GM12878 (cell line): ENCODE data around the gene RBM4. TPM values are rescaled to one million over a fixed set of nuclear protein-coding genes. Genes with fewer than 3 reads are reported as not detected.

Experiments used
- ESRRA ChIP-seq: IDR thresholded peaks from 2 replicates; pipeline ENCODE4 v1.6.1; 2012; ENCODE audit warnings: mild to moderate bottlenecking, low read length, improper control_type of control experiment
- FOS ChIP-seq: IDR thresholded peaks from 3 replicates; pipeline ENCODE4 v1.6.1; 2011; ENCODE audit warnings: borderline replicate concordance; ENCODE audit not compliant: insufficient read length; ENCODE audit errors: extremely low read depth
- JUND ChIP-seq: IDR thresholded peaks from 2 replicates; pipeline ENCODE4 v1.6.1; 2012; ENCODE audit warnings: low read depth, mild to moderate bottlenecking, low read length, improper control_type of control experiment, moderate library complexity
- MYC ChIP-seq: IDR thresholded peaks from 2 replicates; pipeline ENCODE4 v1.6.1; 2011; ENCODE audit warnings: mild to moderate bottlenecking, low read length, moderate library complexity, inconsistent platforms; ENCODE audit not compliant: insufficient read depth, insufficient replicate concordance, insufficient read length, severe bottlenecking
- NFXL1 ChIP-seq: fragments of 450-650 bp; IDR thresholded peaks from 2 replicates; pipeline ENCODE4 v1.6.1; 2017; ENCODE audit warnings: antibody characterized with exemption, mild to moderate bottlenecking, borderline replicate concordance
- SMAD5 ChIP-seq: IDR thresholded peaks from 2 replicates; pipeline ENCODE4 v1.6.1; 2016; ENCODE audit warnings: antibody characterized with exemption, low read depth
- ZBTB4 ChIP-seq: fragments of 450-650 bp; formaldehyde crosslinking; IDR thresholded peaks from 2 replicates; pipeline ENCODE4 v1.4.0; 2022; ENCODE audit warnings: mild to moderate bottlenecking, moderate library complexity
- polyA plus RNA-seq, 11 experiments: library from polyadenylated mRNA; depleted of rRNA in 4 of 11; unstranded in 6 of 11; stranded (reverse) in 5 of 11; fragments of >200 nt; fragmentation: Nextera tagmentation in 4 of 11; fragmentation: Illumina TruSeq in 1 of 11; extraction: Ambion mirVana in 4 of 11; extraction: Trizol in 1 of 11; gene quantifications; 1 replicate in 1 of 11; 2 replicates in 10 of 11; pipeline versions ENCODE4 v1.2.1 to v1.2.3, GENCODE V29; 2011 to 2016; ENCODE audit warnings: inconsistent platforms in 2 of 11, missing spikeins in 2 of 11, low read depth in 1 of 11
- total RNA-seq, 4 experiments: library from RNA; depleted of rRNA in 3 of 4; stranded (reverse); fragments of >200 nt in 3 of 4; fragmentation: Illumina TruSeq in 1 of 4; extraction: Trizol in 1 of 4; gene quantifications; 2 replicates each; pipeline versions ENCODE4 v1.2.1 to v1.2.3, GENCODE V29; 2013 to 2021
- TF ChIP-seq, protein P1 (sequence below): fragments of 450-650 bp; conservative IDR thresholded peaks from 2 replicates; pipeline ENCODE4 v1.6.1; 2017; ENCODE audit warnings: mild to moderate bottlenecking, moderate library complexity
- TF ChIP-seq, protein P2 (sequence below): IDR thresholded peaks from 2 replicates; pipeline ENCODE4 v1.6.1; 2011; ENCODE audit warnings: mild to moderate bottlenecking, low read depth, low read length, moderate library complexity; ENCODE audit not compliant: insufficient replicate concordance
- TF ChIP-seq, protein P3 (sequence below): fragments of 450-650 bp; IDR thresholded peaks from 2 replicates; pipeline ENCODE4 v1.6.1; 2017; ENCODE audit warnings: mild to moderate bottlenecking, moderate library complexity
- TF ChIP-seq, protein P4 (sequence below): fragments of 150-350 bp; IDR thresholded peaks from 2 replicates; pipeline ENCODE4 v1.6.1; 2016; ENCODE audit warnings: low read depth, low read length

Gene RBM4
- total and polyA plus RNA-seq, 10 of the 15 experiments (the other 5 are each of a cell fraction or from before 2014, with no cell fraction given), result 105 to 224 (median 138) TPM

- TF ChIP-seq ZBTB4 (CRISPR knock-in tag) (no peak), SMAD5 (peak; percentile 98), MYC (no peak), ESRRA (no peak; the same call in 1 of the 2 replicates), NFXL1 (no peak), FOS (peak; percentile 67), JUND (0 out of 2 replicates have a peak, but pooled peaks have one; percentile 18)
- TF ChIP-seq, protein P1, sequence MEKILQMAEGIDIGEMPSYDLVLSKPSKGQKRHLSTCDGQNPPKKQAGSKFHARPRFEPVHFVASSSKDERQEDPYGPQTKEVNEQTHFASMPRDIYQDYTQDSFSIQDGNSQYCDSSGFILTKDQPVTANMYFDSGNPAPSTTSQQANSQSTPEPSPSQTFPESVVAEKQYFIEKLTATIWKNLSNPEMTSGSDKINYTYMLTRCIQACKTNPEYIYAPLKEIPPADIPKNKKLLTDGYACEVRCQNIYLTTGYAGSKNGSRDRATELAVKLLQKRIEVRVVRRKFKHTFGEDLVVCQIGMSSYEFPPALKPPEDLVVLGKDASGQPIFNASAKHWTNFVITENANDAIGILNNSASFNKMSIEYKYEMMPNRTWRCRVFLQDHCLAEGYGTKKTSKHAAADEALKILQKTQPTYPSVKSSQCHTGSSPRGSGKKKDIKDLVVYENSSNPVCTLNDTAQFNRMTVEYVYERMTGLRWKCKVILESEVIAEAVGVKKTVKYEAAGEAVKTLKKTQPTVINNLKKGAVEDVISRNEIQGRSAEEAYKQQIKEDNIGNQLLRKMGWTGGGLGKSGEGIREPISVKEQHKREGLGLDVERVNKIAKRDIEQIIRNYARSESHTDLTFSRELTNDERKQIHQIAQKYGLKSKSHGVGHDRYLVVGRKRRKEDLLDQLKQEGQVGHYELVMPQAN, result peak; percentile 79
- TF ChIP-seq, protein P2, sequence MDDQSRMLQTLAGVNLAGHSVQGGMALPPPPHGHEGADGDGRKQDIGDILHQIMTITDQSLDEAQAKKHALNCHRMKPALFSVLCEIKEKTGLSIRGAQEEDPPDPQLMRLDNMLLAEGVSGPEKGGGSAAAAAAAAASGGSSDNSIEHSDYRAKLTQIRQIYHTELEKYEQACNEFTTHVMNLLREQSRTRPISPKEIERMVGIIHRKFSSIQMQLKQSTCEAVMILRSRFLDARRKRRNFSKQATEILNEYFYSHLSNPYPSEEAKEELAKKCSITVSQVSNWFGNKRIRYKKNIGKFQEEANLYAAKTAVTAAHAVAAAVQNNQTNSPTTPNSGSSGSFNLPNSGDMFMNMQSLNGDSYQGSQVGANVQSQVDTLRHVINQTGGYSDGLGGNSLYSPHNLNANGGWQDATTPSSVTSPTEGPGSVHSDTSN, result peak; percentile 46
- TF ChIP-seq, protein P3, sequence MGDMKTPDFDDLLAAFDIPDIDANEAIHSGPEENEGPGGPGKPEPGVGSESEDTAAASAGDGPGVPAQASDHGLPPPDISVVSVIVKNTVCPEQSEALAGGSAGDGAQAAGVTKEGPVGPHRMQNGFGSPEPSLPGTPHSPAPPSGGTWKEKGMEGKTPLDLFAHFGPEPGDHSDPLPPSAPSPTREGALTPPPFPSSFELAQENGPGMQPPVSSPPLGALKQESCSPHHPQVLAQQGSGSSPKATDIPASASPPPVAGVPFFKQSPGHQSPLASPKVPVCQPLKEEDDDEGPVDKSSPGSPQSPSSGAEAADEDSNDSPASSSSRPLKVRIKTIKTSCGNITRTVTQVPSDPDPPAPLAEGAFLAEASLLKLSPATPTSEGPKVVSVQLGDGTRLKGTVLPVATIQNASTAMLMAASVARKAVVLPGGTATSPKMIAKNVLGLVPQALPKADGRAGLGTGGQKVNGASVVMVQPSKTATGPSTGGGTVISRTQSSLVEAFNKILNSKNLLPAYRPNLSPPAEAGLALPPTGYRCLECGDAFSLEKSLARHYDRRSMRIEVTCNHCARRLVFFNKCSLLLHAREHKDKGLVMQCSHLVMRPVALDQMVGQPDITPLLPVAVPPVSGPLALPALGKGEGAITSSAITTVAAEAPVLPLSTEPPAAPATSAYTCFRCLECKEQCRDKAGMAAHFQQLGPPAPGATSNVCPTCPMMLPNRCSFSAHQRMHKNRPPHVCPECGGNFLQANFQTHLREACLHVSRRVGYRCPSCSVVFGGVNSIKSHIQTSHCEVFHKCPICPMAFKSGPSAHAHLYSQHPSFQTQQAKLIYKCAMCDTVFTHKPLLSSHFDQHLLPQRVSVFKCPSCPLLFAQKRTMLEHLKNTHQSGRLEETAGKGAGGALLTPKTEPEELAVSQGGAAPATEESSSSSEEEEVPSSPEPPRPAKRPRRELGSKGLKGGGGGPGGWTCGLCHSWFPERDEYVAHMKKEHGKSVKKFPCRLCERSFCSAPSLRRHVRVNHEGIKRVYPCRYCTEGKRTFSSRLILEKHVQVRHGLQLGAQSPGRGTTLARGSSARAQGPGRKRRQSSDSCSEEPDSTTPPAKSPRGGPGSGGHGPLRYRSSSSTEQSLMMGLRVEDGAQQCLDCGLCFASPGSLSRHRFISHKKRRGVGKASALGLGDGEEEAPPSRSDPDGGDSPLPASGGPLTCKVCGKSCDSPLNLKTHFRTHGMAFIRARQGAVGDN, result peak; percentile 68; the same call in 1 of the 2 replicates
- TF ChIP-seq, protein P4, sequence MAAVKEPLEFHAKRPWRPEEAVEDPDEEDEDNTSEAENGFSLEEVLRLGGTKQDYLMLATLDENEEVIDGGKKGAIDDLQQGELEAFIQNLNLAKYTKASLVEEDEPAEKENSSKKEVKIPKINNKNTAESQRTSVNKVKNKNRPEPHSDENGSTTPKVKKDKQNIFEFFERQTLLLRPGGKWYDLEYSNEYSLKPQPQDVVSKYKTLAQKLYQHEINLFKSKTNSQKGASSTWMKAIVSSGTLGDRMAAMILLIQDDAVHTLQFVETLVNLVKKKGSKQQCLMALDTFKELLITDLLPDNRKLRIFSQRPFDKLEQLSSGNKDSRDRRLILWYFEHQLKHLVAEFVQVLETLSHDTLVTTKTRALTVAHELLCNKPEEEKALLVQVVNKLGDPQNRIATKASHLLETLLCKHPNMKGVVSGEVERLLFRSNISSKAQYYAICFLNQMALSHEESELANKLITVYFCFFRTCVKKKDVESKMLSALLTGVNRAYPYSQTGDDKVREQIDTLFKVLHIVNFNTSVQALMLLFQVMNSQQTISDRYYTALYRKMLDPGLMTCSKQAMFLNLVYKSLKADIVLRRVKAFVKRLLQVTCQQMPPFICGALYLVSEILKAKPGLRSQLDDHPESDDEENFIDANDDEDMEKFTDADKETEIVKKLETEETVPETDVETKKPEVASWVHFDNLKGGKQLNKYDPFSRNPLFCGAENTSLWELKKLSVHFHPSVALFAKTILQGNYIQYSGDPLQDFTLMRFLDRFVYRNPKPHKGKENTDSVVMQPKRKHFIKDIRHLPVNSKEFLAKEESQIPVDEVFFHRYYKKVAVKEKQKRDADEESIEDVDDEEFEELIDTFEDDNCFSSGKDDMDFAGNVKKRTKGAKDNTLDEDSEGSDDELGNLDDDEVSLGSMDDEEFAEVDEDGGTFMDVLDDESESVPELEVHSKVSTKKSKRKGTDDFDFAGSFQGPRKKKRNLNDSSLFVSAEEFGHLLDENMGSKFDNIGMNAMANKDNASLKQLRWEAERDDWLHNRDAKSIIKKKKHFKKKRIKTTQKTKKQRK, result peak; percentile 44; the same call in 1 of the 2 replicates
These were observed 21.9 kb upstream of the RBM4 start, which contains the start of gene RBM14 (continued) for GRCh38 chr11:66616379-66617154.
